ENCODE results near the gene LAMA5. TPM values are rescaled to one million over a fixed set of nuclear protein-coding genes. Genes with fewer than 3 reads are reported as not detected.
"Not testable (repeated sequence)": the region's sequence is repeated elsewhere in the genome, so short reads cannot be mapped to it uniquely, and the experiment has no call there.

Gene LAMA5
- polyA plus RNA-seq, 2 of the 4 experiments (the other 2 are of a cell fraction) = 20.4 to 196 TPM

DNA sequence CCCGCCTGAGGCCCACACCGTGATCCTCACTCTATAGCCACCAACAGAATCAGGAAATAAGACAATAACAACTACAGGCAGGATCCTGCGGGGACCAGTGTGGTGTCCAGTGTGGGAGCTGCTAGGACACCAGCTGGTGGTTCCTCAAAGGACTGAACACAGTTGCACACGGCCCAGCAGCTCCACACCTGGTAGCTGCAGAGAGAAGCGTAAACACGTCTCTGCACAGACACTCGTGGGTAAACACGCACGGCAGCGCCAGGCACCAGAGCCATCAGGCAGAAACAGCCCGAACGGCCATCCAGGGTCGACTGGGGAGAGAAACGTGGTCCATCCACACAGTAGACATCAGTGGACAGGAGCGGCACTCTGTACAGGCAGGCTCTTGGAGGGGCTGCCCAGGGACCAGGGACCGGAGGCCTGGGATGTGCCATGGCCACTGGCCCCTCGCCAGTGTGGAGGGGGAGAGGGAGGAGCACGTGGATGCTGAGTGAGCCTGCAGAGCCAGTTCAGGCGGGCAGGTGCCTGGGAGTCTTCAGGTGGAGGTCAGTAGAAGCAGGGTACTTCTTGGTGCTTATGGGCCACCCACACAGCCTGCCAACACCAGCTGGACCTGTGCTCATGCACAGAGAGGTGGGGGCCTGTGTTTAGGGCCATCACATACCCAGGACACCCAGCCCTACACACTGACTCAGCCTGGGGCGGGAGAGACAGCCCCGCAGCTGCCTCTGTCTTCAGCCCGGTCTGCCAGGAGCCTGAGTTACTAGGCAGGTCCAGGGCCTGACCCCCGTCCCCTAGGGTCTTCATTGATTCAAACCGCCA lies 7.4 kb upstream of the LAMA5 start:
- ATAC-seq = 0 out of 6 replicates have a peak, but pooled peaks of 1 of the 2 experiments have one; percentile 1

DNA sequence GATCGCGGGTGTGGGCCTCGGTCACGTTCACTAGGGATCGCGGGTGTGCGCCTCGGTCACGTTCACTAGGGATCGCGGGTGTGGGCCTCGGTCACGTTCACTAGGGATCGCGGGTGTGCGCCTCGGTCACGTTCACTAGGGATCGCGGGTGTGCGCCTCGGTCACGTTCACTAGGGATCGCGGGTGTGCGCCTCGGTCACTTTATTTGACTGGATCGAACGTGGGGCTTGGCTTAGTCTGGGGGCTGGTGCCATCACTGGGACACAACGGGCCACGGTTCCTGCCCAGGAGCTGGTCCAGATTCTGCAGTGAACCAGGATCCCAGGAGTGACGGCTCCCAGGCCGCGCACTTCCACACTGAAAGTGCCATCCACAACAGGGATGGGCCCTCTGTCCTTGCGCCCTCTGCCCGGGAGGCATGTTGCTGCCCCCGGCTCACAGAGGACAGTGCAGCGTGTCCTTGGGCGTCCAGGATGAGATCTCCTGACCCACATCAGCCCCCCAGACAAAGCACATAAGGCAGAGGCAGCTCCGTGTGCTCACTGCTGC lies 6.6 kb upstream of the LAMA5 start:
- POLR2A ChIA-PET; DNase-seq (ENCODE audit: low read depth in 1 of 2, low spot score in 1 of 2); H3K4me3 ChIP-seq; ATAC-seq; FAIRE-seq; H3K4me2 ChIP-seq; H3K9me3 ChIP-seq: not testable (repeated sequence)
- peaks cover 83% of the 10 kb centered on the region for H3K4me1 ChIP-seq
- CTCF ChIA-PET = interaction anchor here (1.3 to 11.0 kb wide), 3 partner anchors 7 to 10 kb away, joined by 5 to 290 read pairs (median 6); partner anchors contain the start of gene LAMA5
- H3K27ac ChIP-seq = peak overlapping the region; percentile 81 to 94; a peak in 5 of 6 replicates
- 91% methylated on average over 21 of the region's 40 CpGs for WGBS (ENCODE audit: missing lambda C conversion rate)

More for the DNA sequence above, 7.4 kb upstream of the LAMA5 start:
- CTCF ChIA-PET = interaction anchor here (1.0 to 11.0 kb wide), 11 partner anchors 8 to 73 kb away, joined by 3 to 290 read pairs (median 6); partner anchors contain the start of genes ADRM1, LAMA5 and RPS21
- no peak overlapping the region for H3K4me3 ChIP-seq
- peaks cover 81% of the 10 kb centered on the region for H3K4me1 ChIP-seq
- TF ChIP-seq, protein P1, sequence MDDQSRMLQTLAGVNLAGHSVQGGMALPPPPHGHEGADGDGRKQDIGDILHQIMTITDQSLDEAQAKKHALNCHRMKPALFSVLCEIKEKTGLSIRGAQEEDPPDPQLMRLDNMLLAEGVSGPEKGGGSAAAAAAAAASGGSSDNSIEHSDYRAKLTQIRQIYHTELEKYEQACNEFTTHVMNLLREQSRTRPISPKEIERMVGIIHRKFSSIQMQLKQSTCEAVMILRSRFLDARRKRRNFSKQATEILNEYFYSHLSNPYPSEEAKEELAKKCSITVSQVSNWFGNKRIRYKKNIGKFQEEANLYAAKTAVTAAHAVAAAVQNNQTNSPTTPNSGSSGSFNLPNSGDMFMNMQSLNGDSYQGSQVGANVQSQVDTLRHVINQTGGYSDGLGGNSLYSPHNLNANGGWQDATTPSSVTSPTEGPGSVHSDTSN (IDR thresholded peaks at IDR 0.05) = peak; percentile 11; the same call in 1 of the 2 replicates
- TF ChIP-seq, protein P2, sequence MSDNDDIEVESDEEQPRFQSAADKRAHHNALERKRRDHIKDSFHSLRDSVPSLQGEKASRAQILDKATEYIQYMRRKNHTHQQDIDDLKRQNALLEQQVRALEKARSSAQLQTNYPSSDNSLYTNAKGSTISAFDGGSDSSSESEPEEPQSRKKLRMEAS (IDR thresholded peaks at IDR 0.05) = 0 out of 2 replicates have a peak, but pooled peaks have one; percentile 11
- TF ChIP-seq RARB (CRISPR knock-in tag; IDR thresholded peaks at IDR 0.05) = no peak
- no peak for TF ChIP-seq RFX5 (IDR thresholded peaks at IDR 0.05)
- 0 out of 2 replicates have a peak, but pooled peaks have one; percentile 18 for TF ChIP-seq POLR2AphosphoS2 (conservative IDR thresholded peaks at IDR 0.05; ENCODE audit: low read length)
- H3K27ac ChIP-seq = peak overlapping the region; percentile 81 to 94
- FAIRE-seq (no peak), DNase-seq (ENCODE audit: low read depth in 1 of 2, low spot score in 1 of 2) (no peak)
- 69% methylated on average over 24 of the region's 24 CpGs for WGBS (ENCODE audit: missing lambda C conversion rate)
- H3K9me3 ChIP-seq = no peaks in the 10 kb centered on the region
- POLR2A ChIA-PET = interaction anchor here (1.4 kb wide), 1 partner anchor 72 kb away, joined by 3 read pairs; the partner anchor contains the start of gene ADRM1
- H3K4me2 ChIP-seq = peak overlapping the region; percentile 59

DNA sequence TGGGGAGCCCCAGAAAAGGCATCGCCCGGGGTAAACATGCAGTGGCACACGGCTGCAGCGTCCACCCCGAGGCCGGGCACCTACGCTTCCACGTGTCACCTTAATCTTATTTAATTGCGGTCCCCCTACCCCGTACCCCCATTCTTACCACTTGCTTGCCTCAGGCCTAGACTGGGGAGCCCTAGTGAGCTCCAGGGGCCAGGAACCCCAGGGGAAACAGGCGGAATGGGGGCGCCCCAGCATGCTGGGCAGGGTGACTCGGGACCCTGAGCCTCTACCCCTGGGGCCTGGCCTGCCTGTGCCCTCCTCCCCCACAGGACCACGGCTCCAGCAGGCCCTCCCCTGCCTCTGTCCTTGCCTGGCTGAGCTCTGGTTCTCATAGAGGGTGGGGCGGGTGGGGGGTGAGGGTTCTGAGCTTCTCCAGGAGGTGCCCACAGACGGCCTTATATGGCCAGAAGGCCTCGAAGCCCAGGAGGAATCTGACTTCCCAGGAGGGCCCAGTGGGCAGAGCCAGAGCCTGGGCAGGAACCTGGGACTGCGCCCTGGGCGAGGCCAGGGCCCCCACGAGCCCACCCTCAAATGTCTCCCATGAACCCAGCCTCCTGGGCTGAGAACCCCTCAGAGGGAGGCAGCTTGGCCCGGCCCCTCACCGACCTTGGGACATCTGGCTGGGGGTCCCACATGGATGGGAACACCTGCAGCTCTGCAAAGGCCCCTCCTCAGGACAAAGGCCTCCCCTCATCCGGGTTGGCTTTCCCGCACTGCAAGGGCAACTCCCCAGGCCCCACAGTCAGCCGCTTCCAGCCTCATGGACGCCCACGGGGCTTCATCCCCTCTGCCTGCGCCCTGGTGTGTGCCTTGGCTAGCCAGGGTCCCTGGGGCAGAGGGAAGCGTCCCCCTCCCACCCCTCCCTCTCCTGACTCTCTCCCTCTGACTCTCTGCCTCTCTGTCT lies 5.2 kb upstream of the LAMA5 start:
- ATAC-seq (no peak), DNase-seq (ENCODE audit: low read depth in 1 of 2, low spot score in 1 of 2) (peak in 1 of 2 experiments; percentile 46), FAIRE-seq (no peak)
- H3K4me1 ChIP-seq = peaks cover 80% of the 10 kb centered on the region
- WGBS (ENCODE audit: missing lambda C conversion rate) = 86% methylated on average over 24 of the region's 29 CpGs
- ChIA-PET CTCF (interaction anchor here (1.0 to 12.6 kb wide), 3 partner anchors 7 to 19 kb away, joined by 3 to 290 read pairs (median 4); no protein-coding TSS in a partner anchor), POLR2A (no interaction called here)
- no peaks in the 10 kb centered on the region for H3K9me3 ChIP-seq
- H3K27ac ChIP-seq = peak overlapping the region; percentile 97 to 99
- peak overlapping the region; percentile 17; the same call in 1 of the 3 replicates for H3K4me2 ChIP-seq
- H3K4me3 ChIP-seq = no peak overlapping the region
- TF ChIP-seq KDM1A (IDR thresholded peaks at IDR 0.05; ENCODE audit: low read depth) (no peak), CEBPB (IDR thresholded peaks at IDR 0.05) (no peak), MYC (IDR thresholded peaks at IDR 0.05; ENCODE audit: borderline replicate concordance, low read length) (no peak), CHD4 (IDR thresholded peaks at IDR 0.05; ENCODE audit: borderline replicate concordance) (no peak), MAFK (IDR thresholded peaks at IDR 0.05; ENCODE audit: partially characterized antibody) (no peak), GATA3 (IDR thresholded peaks at IDR 0.05; ENCODE audit: borderline replicate concordance) (no peak), SREBF2 (IDR thresholded peaks at IDR 0.05) (no peak), KDM5A (IDR thresholded peaks at IDR 0.05) (no peak), ESRRA (IDR thresholded peaks at IDR 0.05; ENCODE audit: borderline replicate concordance, low read length) (no peak), NFE2L2 (conservative IDR thresholded peaks at IDR 0.05; ENCODE audit: low read length) (no peak)
- TF ChIP-seq, protein P3, sequence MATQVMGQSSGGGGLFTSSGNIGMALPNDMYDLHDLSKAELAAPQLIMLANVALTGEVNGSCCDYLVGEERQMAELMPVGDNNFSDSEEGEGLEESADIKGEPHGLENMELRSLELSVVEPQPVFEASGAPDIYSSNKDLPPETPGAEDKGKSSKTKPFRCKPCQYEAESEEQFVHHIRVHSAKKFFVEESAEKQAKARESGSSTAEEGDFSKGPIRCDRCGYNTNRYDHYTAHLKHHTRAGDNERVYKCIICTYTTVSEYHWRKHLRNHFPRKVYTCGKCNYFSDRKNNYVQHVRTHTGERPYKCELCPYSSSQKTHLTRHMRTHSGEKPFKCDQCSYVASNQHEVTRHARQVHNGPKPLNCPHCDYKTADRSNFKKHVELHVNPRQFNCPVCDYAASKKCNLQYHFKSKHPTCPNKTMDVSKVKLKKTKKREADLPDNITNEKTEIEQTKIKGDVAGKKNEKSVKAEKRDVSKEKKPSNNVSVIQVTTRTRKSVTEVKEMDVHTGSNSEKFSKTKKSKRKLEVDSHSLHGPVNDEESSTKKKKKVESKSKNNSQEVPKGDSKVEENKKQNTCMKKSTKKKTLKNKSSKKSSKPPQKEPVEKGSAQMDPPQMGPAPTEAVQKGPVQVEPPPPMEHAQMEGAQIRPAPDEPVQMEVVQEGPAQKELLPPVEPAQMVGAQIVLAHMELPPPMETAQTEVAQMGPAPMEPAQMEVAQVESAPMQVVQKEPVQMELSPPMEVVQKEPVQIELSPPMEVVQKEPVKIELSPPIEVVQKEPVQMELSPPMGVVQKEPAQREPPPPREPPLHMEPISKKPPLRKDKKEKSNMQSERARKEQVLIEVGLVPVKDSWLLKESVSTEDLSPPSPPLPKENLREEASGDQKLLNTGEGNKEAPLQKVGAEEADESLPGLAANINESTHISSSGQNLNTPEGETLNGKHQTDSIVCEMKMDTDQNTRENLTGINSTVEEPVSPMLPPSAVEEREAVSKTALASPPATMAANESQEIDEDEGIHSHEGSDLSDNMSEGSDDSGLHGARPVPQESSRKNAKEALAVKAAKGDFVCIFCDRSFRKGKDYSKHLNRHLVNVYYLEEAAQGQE (IDR thresholded peaks at IDR 0.05) = no peak
- TF ChIP-seq, protein P4, sequence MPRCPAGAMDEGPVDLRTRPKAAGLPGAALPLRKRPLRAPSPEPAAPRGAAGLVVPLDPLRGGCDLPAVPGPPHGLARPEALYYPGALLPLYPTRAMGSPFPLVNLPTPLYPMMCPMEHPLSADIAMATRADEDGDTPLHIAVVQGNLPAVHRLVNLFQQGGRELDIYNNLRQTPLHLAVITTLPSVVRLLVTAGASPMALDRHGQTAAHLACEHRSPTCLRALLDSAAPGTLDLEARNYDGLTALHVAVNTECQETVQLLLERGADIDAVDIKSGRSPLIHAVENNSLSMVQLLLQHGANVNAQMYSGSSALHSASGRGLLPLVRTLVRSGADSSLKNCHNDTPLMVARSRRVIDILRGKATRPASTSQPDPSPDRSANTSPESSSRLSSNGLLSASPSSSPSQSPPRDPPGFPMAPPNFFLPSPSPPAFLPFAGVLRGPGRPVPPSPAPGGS (IDR thresholded peaks at IDR 0.05) = no peak
- TF ChIP-seq, protein P1 (IDR thresholded peaks at IDR 0.05) = no peak
- TF ChIP-seq, protein P5, sequence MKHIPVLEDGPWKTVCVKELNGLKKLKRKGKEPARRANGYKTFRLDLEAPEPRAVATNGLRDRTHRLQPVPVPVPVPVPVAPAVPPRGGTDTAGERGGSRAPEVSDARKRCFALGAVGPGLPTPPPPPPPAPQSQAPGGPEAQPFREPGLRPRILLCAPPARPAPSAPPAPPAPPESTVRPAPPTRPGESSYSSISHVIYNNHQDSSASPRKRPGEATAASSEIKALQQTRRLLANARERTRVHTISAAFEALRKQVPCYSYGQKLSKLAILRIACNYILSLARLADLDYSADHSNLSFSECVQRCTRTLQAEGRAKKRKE (CRISPR knock-in tag; IDR thresholded peaks at IDR 0.05; ENCODE audit: low read depth) = no peak

Measured in A549 (cell line).